Fibroblast of lung (primary cell): ENCODE data around the gene SLC5A3.

ENCODE experiments used
- CTCF ChIP-seq, 2 donors: IDR thresholded peaks in 1 of 2; conservative IDR thresholded peaks in 1 of 2; 1 replicate in 1 of 2; 2 replicates in 1 of 2; pipeline ENCODE4 v1.5.1; 2011 to 2012; ENCODE audit warnings: low read length in 2 of 2, control low read depth in 1 of 2, inconsistent platforms in 1 of 2, low read depth in 1 of 2, mild to moderate bottlenecking in 1 of 2
- EZH2 ChIP-seq: IDR thresholded peaks from 2 replicates; pipeline ENCODE4 v1.5.1; 2012; ENCODE audit warnings: low read length, control low read depth, mild to moderate bottlenecking; ENCODE audit errors: missing control alignments

GRCh38 chr21:34076835-34077234 lies 3.5 kb downstream of the SLC5A3 start:
- TF ChIP-seq CTCF (conservative IDR thresholded peaks at IDR 0.05 in 1 of 2, IDR thresholded peaks at IDR 0.05 in 1 of 2; ENCODE audit: low read depth in 1 of 2, low read length in 2 of 2) (no peak), EZH2 (no peak)
